K562 (cell line): ENCODE data around the gene STIM1. TPM values are rescaled to one million over a fixed set of nuclear protein-coding genes. Genes with fewer than 3 reads are reported as not detected.

Experiments used
- ETS2 ChIP-seq: IDR thresholded peaks from 2 replicates; pipeline ENCODE4 v1.6.1; 2016; ENCODE audit warnings: borderline replicate concordance, missing genetic modification characterization, mild to moderate bottlenecking, moderate library complexity, missing compliant biosample characterization; ENCODE audit not compliant: poor library complexity, severe bottlenecking
- FOXA3 ChIP-seq, 2 experiments: fragments of 450-650 bp in 1 of 2; sonication (generic) in 1 of 2; formaldehyde crosslinking; IDR thresholded peaks in 1 of 2; conservative IDR thresholded peaks in 1 of 2; 2 replicates each; pipeline versions ENCODE4 v1.4.0 to v1.8.0; 2020 to 2022; ENCODE audit warnings: mild to moderate bottlenecking in 2 of 2, missing genetic modification reagents in 1 of 2
- FOXO4 ChIP-seq: fragments of 450-650 bp; formaldehyde crosslinking; IDR thresholded peaks from 2 replicates; pipeline ENCODE4 v1.4.0; 2020; ENCODE audit warnings: mild to moderate bottlenecking, moderate library complexity
- HINFP ChIP-seq: fragments of 450-650 bp; conservative IDR thresholded peaks from 2 replicates; pipeline ENCODE4 v1.6.1; 2016; ENCODE audit warnings: missing genetic modification characterization, low read depth, mild to moderate bottlenecking, control low read depth, missing compliant biosample characterization
- KDM1A ChIP-seq, 2 experiments: fragments of 450-650 bp; IDR thresholded peaks; 2 replicates each; pipeline ENCODE4 v1.6.1; 2016; ENCODE audit warnings: mild to moderate bottlenecking in 2 of 2
- KLF1 ChIP-seq: fragments of 450-650 bp; IDR thresholded peaks from 2 replicates; pipeline ENCODE4 v1.6.1; 2016; ENCODE audit warnings: missing genetic modification characterization, missing compliant biosample characterization
- NFXL1 ChIP-seq: fragments of 450-650 bp; formaldehyde crosslinking; IDR thresholded peaks from 2 replicates; pipeline ENCODE4 v1.4.0; 2021; ENCODE audit warnings: mild to moderate bottlenecking
- PCBP2 ChIP-seq: fragments of 200-400 bp; formaldehyde crosslinking; IDR thresholded peaks from 2 replicates; pipeline ENCODE4 v1.6.1; 2018; ENCODE audit warnings: low read length, low read depth, mild to moderate bottlenecking, moderate library complexity; ENCODE audit not compliant: poor library complexity, severe bottlenecking
- POLR2AphosphoS2 ChIP-seq: IDR thresholded peaks from 2 replicates; pipeline ENCODE4 v1.6.1; 2012; ENCODE audit warnings: low read length, improper control_type of control experiment
- RFX1 ChIP-seq: fragments of 450-650 bp; IDR thresholded peaks from 2 replicates; pipeline ENCODE4 v1.6.1; 2016; ENCODE audit warnings: mild to moderate bottlenecking, moderate library complexity
- RREB1 ChIP-seq: fragments of 250-450 bp; sonication (Bioruptor Pico); IDR thresholded peaks from 2 replicates; pipeline ENCODE4 v1.4.0; 2020
- SRSF1 ChIP-seq: fragments of 200-400 bp; formaldehyde crosslinking; IDR thresholded peaks from 2 replicates; pipeline ENCODE4 v1.6.1; 2017; ENCODE audit warnings: mild to moderate bottlenecking, low read depth, low read length, moderate library complexity
- USF1 ChIP-seq: sonication (generic); formaldehyde crosslinking; IDR thresholded peaks from 2 replicates; pipeline ENCODE4 v1.9.0; 2022; ENCODE audit warnings: mild to moderate bottlenecking, missing genetic modification reagents
- YY1 ChIP-seq, 3 experiments: IDR thresholded peaks; 2 replicates each; pipeline ENCODE4 v1.6.1; 2011; ENCODE audit warnings: low read length in 2 of 3, mild to moderate bottlenecking in 2 of 3, moderate library complexity in 2 of 3, borderline replicate concordance in 1 of 3, control low read depth in 1 of 3, low read depth in 1 of 3; ENCODE audit not compliant: insufficient read depth in 3 of 3, insufficient replicate concordance in 2 of 3, control insufficient read depth in 1 of 3, insufficient read length in 1 of 3; ENCODE audit errors: extremely low read depth in 1 of 3
- ZNF324 ChIP-seq: fragments of 250-450 bp; sonication (Bioruptor Pico); IDR thresholded peaks from 2 replicates; pipeline ENCODE4 v1.4.0; 2020; ENCODE audit warnings: mild to moderate bottlenecking
- ZNF57 ChIP-seq: fragments of 450-650 bp; formaldehyde crosslinking; IDR thresholded peaks from 2 replicates; pipeline ENCODE4 v1.4.0; 2020; ENCODE audit warnings: mild to moderate bottlenecking, moderate library complexity
- polyA plus RNA-seq, 8 experiments: library from polyadenylated mRNA; depleted of rRNA in 4 of 8; stranded (reverse) in 5 of 8; unstranded in 3 of 8; fragments of >200 nt; fragmentation: Nextera tagmentation in 2 of 8; fragmentation: Illumina TruSeq in 1 of 8; extraction: Ambion mirVana in 2 of 8; extraction: Trizol in 1 of 8; gene quantifications; 2 replicates each; pipeline versions ENCODE4 v1.2.1 to v1.2.3, GENCODE V29; 2011 to 2014; ENCODE audit warnings: inconsistent platforms in 1 of 8, missing spikeins in 1 of 8
- total RNA-seq, 7 experiments: library from RNA; depleted of rRNA in 6 of 7; stranded (reverse); fragments of >200 nt in 6 of 7; fragmentation: Illumina TruSeq in 2 of 7; extraction: Trizol in 2 of 7; gene quantifications; 2 replicates each; pipeline versions ENCODE4 v1.2.1 to v1.2.3, GENCODE V29; 2011 to 2021; ENCODE audit warnings: low replicate concordance in 1 of 7

The STIM1 gene
- total and polyA plus RNA-seq, 9 of the 15 experiments (the other 6 are each of a cell fraction or from before 2014, with no cell fraction given), result 7.7 to 50.5 (median 22.5) TPM

GRCh38 chr11:3824714-3825472 is 30.6 kb upstream of the STIM1 start (continued):
- TF ChIP-seq FOXA3 (CRISPR knock-in tag; conservative IDR thresholded peaks at IDR 0.05 in 1 of 2, IDR thresholded peaks at IDR 0.05 in 1 of 2) (0 out of 4 replicates have a peak, but pooled peaks of 1 of the 2 experiments have one; percentile 3), RREB1 (CRISPR knock-in tag) (no peak), POLR2AphosphoS2 (no peak; the same call in 1 of the 2 replicates), SRSF1 (no peak), FOXO4 (CRISPR knock-in tag) (no peak), KLF1 (tag) (no peak), USF1 (no peak), KDM1A (IDR thresholded peaks at IDR 0.05) (no peak), PCBP2 (no peak), YY1 (IDR thresholded peaks at IDR 0.05; ENCODE audit: borderline replicate concordance in 1 of 3, control insufficient read depth in 1 of 3, extremely low read depth in 1 of 3, insufficient read depth in 3 of 3, insufficient read length in 1 of 3, insufficient replicate concordance in 2 of 3, low read depth in 1 of 3, low read length in 2 of 3) (peak in 1 of 3 experiments; percentile 16), ZNF57 (CRISPR knock-in tag) (no peak), NFXL1 (peak; percentile 71; the same call in 1 of the 2 replicates), ZNF324 (CRISPR knock-in tag) (no peak), ETS2 (no peak), HINFP (tag) (no peak), RFX1 (no peak)
